HG03064 (cell line): Measurements from ENCODE around the gene TCERG1L.
"Not testable (repeated sequence)": the region's sequence is repeated elsewhere in the genome, so short reads cannot be mapped to it uniquely, and the experiment has no call there.

Source experiments
- ATAC-seq: cut with Tn5 transposase; IDR thresholded peaks from one replicate; pipeline ENCODE4 v1.9.1; 2021; ENCODE audit warnings: low read depth; ENCODE audit not compliant: unreplicated experiment

The TCERG1L gene

DNA sequence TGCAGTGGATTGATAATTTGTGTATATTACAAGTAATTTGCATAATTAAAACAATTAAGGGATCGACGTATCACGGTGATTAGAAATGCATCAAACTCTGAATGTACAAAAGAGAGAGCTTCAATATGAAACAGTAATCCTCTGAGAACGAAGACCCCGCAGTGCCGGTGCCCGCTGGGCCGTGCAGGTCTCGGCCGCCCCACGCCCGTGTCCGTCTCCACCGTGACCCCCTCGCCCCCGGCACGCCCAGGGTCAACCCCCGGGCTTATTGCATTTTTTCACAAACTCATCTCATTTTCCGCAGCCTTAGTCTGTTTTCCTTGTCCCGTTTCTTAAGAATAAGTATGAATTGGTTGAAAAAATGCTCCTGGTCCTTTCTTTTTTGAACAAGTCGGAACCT is 218.6 kb downstream of the TCERG1L start:
- ATAC-seq, result no peak

DNA sequence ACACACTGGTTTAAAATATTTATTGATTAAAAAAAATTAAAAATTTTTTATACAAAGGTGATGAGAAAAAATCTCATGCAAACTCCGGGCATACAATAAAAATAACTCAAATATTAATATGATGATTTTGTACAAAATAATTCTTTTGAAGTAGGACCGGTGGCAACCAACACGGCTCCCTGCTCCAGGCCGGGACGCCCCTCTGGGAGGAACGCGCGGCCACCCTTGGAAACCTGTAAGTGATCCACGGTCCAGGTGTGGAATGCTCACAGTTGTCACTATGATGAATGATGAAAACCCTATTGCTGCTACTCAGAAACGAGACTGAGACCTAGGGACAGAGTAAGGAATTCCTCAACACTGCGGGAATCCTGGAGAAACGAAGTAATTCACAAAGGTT is 219.1 kb downstream of the TCERG1L start:
- no peak for ATAC-seq

DNA sequence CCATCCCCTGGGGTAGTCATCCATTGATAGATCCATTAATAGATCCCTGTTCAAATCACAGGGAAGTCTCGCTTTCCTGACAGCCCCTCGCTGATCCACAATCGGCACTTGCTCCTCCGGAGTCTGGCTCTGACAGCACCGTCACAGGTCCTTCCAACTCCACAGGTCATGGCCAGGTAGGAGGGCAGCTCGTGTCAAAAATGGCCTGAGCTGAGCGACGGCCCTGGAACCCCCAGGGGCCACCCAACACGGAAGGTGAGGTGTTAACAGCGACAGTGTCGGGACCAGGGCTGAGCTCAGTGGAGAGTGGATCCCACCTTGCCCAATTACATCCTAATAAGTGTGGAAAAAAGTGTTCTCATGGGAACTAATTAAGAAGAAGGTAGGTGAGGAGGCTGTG is 219.8 kb downstream of the TCERG1L start:
- no peak for ATAC-seq

DNA sequence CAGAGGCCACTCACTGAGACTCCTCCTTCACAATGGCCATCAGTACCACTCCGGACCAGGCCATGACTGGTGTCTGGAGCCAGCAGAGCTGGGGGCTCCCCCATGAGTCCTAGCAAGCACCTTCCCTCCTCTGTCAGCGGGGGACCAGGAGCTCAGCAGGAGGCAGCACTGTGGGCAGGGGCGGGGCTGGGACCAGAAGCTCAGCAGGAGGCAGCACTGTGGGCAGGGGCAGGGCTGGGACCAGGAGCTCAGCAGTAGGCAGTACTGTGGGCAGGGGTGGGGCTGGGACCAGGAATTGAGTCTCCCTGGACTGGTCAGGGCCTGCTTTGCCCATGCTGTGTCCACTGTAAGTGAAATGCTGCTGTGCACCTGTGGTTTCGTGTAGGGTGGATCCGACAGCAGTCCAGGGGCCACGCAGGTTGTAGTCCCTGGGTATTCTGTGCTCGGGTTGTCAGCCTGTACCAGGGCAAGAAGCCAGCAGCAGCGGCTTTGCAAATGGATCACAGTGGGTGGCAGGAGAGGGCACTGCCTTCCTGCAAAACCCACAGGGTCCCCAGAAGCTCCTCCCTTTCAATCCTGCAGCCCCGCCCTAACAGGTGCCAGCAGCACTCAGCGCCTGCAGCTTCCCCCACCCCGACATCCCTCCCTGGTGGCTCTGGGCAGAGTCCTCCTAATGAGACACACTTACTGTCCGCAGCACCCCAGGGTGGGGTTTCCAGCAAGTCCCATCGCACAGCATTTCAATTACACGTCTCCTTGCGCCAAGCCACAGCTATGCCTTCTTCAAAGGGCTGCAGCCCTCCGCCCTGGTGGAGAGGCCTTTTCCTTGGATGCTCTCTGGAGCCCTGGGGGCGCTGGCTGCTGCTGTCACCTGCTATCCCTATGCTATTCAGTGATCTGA is 220.5 kb downstream of the TCERG1L start:
- ATAC-seq, result no peak

DNA sequence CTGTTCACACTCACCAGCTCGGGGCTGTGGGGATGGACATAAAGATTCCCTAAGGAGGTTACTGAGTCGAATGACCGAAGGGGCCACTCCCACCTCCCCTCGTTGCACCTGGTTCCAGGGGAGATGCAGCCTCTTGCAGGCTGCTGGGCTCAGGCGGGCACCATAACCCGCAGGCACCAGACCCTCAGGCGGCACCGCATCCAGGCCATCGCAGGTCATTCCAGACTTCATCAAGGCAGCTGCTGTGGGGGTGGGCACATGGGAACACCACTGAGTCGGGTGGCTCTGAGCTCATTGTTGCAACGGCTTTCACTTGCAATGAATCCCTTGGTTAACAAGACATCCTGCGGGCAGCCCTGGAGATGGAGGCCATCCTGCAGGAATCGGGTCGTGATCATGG is 221.7 kb downstream of the TCERG1L start:
- no peak for ATAC-seq

DNA sequence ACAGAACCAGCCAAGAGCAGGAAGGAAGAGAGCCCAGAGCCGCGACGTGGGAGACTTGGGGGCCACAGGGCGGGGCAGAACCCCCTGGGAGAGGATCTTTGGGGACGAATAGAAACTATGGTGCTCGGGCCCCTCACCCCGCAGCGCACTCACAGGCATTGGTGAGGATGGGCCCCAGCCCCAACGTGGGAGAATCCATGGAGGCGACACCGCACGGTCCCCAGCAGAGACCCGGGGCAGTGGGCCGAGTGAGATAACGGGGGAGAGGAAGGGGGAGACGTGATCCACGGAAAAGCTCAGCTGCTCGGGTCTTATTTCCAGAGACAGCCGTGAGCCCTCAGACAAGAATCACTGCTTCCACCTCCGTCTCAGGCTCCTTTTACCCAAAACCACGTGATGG is 222.4 kb downstream of the TCERG1L start:
- ATAC-seq, result no peak

DNA sequence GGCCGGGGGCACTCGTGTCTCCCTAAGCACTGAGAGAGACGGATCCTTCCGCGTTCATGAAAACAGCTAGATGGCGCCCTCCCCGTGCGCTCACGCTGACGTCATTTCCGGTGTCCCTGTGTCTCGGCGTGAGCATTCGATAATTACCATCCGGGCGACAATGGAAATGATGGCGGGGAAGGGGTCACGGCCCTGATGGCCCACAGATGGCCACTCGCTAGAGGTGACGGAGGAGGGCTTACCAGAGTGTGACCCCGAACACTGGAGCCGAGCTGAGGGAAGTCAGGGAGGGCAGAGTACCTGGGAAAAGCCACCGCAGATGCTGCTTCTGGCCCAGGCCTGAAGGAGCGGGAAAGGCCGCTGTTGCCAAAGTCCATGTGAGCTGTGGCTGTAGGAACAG is 222.9 kb downstream of the TCERG1L start:
- ATAC-seq, result no peak

DNA sequence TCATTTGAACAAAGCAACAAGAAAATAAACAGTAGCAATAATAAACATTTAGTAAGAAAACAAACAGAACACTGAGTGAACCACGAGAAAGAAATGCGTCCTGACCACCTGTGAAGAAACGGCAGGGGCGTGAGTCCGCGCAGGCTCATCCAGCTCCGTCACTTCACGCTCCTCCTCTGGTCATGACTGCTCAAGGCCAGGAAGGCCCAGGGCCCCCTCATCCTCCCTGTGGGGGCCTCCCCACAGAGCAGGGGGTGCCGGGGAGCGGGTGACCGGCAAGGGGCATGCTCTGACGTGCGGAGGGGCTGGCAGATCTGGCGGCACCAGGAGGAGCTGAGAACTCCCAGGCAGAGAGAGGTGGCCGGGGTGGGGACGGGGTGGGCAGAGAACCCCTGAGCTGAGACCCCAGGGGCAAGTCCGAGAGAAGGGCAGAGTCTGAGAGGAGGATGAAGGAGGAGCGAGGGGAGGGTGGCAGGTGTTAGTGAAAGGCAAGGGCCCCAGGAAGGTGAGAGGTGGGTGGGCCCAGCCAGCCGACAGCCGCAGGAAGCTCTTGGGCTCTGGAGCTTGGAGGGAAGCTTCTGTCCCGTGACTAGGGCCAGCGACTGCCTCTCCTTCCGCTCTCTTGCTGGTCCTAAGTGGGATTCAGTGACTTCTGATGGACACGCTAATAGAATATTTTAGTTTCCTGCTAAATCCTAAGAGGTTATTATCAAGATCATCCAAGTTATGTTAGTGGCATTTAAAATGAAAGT is 223.9 kb downstream of the TCERG1L start:
- no peak for ATAC-seq

DNA sequence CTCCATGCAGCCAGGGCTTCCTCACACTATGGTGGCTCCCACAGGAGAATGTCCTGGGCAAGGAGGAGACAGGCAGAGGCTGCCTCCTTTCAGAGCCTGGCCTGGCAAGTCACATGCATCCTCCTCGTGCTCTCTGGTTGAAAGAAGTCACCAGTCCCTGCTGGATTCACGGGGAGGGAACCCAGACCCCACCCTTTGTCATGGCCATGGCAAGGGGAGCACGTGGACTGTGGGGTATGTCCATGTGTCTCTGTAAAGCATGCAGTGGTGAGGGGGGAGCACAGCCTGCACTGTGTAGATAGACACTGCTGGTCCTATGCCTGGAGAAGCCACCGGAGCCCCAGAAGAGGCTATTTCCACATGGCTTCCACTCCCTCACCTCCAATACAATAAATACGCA is 225.0 kb downstream of the TCERG1L start:
- ATAC-seq, result no peak

DNA sequence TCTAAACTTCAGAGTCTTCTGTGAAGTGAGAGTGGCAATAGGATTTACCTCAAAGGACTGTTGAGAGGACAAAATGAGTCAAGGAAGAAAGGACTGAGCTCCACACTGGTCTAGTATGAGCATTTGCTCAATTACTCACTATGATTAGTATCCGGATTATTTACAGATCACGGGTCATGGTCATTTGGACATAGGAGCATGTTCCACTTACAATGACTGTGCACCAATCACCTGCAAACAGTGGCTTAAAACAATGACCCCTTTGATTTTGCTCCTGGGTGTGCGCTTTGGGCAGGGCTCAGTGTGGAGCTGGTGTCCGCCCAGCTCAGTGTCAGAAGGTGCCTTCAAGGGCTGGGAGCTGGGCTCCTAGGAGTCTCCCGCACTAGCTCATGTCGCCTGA is 225.4 kb downstream of the TCERG1L start:
- no peak for ATAC-seq

DNA sequence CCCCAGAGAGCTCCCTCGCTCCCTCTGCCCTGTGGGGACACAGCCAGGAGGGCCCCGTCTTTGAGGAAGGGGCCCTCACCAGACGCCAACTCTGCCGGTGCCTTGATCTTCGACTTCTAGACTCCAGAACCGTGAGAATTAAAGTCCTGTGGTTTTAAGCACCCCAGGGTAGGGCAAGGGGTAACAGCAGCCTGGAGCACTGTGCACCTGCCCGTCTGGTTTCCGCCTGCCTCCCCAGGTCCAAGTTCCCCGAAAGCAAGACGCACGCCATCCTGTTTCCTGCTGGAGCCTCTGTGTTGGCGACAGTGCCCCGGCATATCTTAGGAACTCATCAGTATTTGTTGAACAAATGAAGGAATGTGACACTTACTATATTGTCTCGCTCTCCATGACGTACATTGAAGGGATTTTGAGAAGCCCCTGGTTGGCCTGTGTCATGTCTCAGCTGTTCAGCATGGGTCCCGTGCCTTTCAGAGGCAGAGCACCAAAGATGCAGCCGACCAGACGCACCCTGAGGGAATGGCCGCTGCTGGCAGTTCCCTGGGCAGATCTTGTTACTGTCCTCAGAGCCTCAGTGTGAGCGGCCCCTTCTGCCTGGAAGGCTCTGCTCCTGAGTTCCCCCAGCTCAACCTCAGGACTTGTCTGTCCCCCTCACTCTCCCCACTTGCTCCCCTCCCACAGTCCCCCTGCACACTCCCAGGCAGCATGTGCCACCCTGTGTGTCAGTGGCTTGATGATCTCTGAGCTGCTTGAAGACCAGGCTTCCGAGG is 226.2 kb downstream of the TCERG1L start:
- ATAC-seq, result no peak

DNA sequence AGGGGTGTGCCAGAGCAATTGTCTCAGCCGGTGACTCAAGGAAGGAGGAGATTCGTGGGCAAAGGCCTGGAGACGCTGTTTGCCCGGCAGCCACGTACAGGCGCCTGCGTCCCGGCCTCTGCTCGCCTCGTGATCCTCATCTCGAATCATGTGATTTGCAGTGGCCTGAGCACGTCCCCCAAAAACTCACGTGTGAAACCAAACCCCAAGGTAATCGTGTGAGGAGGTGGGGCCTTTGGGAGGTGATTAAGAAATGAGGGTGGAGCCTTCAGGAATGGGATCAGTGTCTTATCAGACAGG is 226.8 kb downstream of the TCERG1L start:
- no peak for ATAC-seq

DNA sequence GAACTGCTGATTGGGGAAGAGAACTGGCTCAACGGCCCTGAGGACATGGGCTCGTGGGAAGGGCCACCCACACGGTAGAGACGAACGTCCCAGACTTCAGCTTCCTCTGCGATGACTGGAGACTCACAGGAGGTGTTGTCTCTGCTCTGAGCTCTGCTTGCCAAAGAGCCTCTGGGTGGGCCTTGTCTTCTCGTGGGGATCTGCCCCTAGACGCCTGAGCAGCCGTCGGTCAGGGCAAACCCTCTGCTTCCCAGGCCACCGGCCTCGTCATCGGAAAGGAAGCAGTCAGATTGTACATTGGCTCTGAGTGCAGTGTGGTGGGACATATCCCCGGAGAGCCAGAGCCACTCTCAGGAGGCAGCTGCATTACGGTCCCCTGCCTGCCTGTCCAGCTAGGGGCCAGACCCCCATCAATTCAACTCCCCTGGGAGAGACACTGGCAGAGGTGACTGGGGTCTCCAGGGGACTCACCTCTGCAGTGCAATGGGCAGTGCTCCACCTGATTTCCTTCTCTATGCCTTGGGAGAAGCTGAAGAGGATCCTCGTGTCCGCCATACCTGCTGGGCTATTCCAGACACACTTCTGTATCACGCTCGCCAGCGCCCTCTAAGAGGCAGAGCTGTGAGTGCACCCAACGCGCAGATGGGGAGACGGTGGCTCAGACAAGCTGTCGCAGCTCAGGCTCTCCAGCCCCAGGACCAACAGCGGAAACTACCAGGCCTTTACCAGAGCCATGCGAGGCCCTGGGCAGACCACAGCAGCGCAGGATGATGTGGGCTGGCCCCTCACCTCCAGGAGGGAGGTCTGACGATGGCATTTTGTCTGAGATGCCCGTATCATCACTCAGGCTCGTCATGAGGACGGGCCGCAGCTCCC is 227.4 kb downstream of the TCERG1L start:
- ATAC-seq, result no peak

DNA sequence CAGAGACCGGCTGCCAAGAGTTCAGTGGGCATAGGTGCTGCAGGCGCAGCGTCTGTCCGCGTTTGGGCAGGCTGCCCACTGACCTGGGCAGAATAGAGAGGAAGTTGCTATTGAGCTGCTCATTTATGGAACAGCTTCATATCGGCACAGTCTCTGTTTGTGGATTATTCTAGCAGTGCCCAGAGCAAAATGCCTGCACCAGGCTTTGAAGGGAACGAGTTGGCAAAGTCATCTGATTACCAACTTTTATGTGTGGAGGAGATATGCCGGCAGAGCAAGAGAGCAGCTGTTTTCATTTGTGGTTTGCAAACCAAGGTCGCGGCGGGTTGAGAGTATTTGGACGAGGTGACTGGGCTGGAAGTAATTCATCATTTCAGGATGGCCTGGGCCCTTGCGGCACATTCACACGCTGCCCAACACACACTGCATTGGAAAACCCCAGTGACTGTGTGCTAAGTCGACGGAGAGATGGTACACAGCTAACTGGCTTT is 228.5 kb downstream of the TCERG1L start:
- ATAC-seq, result no peak

DNA sequence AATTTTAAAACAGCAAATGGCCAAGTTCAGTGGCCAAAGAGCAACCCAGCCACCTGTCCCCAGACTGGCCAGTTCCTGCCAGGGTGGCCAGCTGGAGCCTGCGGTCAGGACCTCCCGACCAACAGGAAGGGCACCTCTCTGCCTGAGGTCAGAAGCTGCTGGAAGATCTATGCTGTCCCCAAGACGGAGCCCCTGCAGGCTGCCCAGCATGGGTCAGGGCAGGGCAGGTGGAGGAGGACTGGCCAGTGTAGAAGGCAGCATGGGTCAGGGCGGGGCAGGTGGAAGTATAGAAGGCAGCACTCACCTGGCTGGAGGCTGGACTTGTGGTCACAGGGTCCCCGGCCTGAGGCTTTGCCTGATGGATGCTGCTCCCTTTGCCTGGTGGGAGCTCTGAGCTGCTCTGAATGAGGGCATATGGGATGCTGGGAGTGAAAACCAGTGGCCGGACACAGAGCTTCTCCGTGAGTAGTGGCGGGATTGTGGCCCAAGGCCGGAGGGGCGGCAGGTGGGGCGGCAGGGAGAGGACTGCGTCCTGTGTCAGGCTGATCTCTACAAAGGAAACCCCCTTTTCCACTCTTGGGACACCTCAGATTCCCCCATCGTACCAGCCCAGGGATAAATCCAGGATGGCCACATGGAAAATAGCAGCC is 229.2 kb downstream of the TCERG1L start:
- no peak for ATAC-seq

DNA sequence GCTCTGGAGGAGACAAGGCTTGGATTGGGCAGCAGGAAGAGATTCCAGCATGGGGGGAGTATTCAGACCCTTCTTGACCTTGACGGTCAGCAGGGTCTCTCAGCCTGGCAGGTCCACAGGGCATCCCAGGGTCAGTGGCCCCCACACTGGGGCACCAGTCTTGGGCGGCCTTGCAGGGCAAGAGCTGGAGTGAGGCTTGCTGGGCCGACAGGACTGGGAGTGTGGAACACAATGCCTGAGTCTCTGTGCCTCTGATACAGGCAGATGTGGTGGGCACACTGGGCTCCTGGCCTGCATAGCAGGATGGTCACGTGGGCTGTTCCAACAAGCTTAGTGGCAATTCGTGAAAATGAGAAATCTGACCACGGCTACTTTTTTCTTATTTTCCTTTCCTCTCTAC is 229.7 kb downstream of the TCERG1L start:
- no peak for ATAC-seq

DNA sequence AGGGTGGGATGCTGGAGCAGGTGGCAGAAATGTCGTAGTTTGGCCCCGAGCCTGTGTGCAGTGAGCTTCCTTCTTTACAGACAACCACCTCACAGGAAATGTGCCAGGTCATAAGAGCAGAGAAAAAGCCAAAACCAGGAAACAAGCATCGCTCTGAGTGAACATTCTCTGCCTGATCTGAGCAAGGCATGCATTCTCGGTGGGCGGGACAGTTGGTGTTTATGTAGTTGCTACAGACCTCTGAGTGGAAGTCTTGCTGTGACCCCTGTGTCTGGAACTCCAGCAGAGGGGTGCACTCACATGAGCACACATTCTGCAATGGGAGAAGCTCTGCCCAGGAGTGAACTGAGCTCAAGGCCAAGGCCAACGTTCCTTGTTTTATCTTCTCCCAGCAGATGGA is 230.1 kb downstream of the TCERG1L start:
- no peak for ATAC-seq

DNA sequence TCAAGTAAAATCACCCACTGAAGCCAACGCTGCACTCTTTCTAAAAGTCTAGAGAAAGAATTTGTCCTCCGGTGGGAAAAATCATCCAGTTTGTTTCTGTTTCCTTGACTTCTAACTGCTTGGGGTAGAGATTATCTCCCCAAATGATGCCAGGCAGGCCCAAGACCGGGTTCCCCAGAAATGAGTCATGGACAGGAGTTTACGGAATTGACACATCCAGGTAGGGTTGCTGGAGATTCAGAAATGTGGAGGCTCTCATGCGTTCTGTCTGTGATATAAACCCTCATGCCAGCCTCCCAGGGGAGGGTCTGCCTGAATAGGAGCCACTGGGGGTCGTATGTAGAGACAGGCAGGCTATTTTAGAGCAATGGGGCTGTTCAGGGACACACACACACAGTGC is 230.9 kb downstream of the TCERG1L start:
- no peak for ATAC-seq

DNA sequence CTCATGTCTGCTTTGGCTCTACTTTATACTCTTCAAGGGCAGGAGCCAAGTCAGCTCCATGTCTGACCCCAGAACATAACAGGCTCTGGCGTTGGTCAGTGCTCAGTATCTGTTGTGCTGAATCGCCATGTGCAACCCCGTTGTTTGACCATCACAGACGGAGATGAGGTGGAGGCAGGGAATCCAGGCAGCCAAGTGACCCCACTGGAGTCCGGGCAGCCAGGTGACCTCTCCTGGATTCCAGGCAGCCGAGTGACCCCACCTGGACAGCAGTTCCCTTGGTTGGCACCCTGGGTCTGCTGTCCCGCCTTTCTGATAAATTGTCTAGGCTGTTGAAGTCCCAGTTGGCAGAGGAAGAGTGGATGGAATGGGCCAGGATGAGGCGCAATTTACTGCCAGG is 232.2 kb downstream of the TCERG1L start:
- ATAC-seq, result no peak

DNA sequence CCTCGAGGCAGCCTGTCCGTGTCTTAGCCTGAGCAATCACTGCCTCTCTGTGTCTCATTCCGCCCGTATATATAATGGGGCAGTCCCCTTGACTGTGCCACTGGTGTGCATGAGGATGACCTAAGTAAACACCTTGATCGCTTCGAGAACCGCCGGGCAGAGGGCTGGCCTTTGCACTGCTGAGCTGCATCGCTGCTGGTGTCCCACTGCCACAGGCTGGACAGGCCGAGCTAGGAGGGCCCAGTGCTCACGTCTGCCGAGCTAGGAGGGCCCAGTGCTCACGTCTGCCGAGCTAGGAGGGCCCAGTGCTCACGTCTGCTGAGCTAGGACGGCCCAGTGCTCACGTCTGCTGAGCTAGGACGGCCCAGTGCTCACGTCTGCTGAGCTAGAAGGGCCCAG is 232.6 kb downstream of the TCERG1L start:
- not testable (repeated sequence) for ATAC-seq
